Keratinocyte (primary cell): Measurements from ENCODE around the gene IL1RAPL2. TPM values are rescaled to one million over a fixed set of nuclear protein-coding genes. Genes with fewer than 3 reads are reported as not detected.
"Not testable (repeated sequence)": the region's sequence is repeated elsewhere in the genome, so short reads cannot be mapped to it uniquely, and the experiment has no call there.

ENCODE experiments used
- DNase-seq: peaks from one replicate; pipeline ENCODE4 v3.0.0-alpha.2; 2011; ENCODE audit warnings: low read depth, missing footprints, low spot score
- FAIRE-seq: peaks from 2 replicates; lab custom pipeline; 2011; peaks lifted over from hg19 to GRCh38; lab: Jason Lieb, UNC
- H2AFZ ChIP-seq: 2 replicates; pipeline ENCODE4 v1.6.0; 2012; ENCODE audit warnings: low read length, control low read depth, inconsistent platforms; ENCODE audit not compliant: control insufficient read depth
- H3K27ac ChIP-seq: 2 replicates; pipeline ENCODE4 v1.5.1; 2011; ENCODE audit warnings: low read length; ENCODE audit not compliant: control insufficient read depth, insufficient read depth
- H3K27me3 ChIP-seq: 3 replicates; pipeline ENCODE4 v1.6.0; 2011; ENCODE audit warnings: low read length; ENCODE audit not compliant: control insufficient read depth, insufficient read depth; ENCODE audit errors: extremely low read depth
- H3K36me3 ChIP-seq, 2 experiments: 2 replicates in 1 of 2; 3 replicates in 1 of 2; pipeline ENCODE4 v1.5.1; 2011; ENCODE audit warnings: low read length in 2 of 2, mild to moderate bottlenecking in 1 of 2; ENCODE audit not compliant: control insufficient read depth in 2 of 2, insufficient read depth in 2 of 2; ENCODE audit errors: extremely low read depth in 1 of 2
- H3K4me1 ChIP-seq: 3 replicates; pipeline ENCODE4 v1.5.1; 2011; ENCODE audit warnings: low read length; ENCODE audit not compliant: control insufficient read depth, insufficient read depth; ENCODE audit errors: extremely low read depth
- H3K4me2 ChIP-seq: 3 replicates; pipeline ENCODE4 v1.6.0; 2011; ENCODE audit warnings: low read depth, low read length; ENCODE audit not compliant: control insufficient read depth, insufficient read depth; ENCODE audit errors: extremely low read depth
- H3K4me3 ChIP-seq, 3 experiments: fragments of 200-600 bp in 1 of 3; sonication (generic) in 1 of 3; 2 replicates in 2 of 3; 3 replicates in 1 of 3; pipeline ENCODE4 v1.5.1; 2011 to 2016; ENCODE audit warnings: low read length in 3 of 3, mild to moderate bottlenecking in 3 of 3, control low read depth in 2 of 3, inconsistent platforms in 1 of 3, low read depth in 1 of 3, mixed read lengths in 1 of 3, mixed run types in 1 of 3, moderate library complexity in 1 of 3; ENCODE audit not compliant: control insufficient read depth in 2 of 3, insufficient read depth in 2 of 3; ENCODE audit errors: extremely low read depth in 1 of 3
- H3K79me2 ChIP-seq: 2 replicates; pipeline ENCODE4 v1.6.0; 2012; ENCODE audit warnings: low read length; ENCODE audit not compliant: control insufficient read depth, insufficient read depth
- H3K9ac ChIP-seq: 3 replicates; pipeline ENCODE4 v1.6.0; 2011; ENCODE audit warnings: low read length; ENCODE audit not compliant: control insufficient read depth, insufficient read depth; ENCODE audit errors: extremely low read depth
- H3K9me1 ChIP-seq: 3 replicates; pipeline ENCODE4 v1.6.0; 2011; ENCODE audit warnings: low read length; ENCODE audit not compliant: control insufficient read depth, insufficient read depth; ENCODE audit errors: extremely low read depth
- H3K9me3 ChIP-seq: 2 replicates; pipeline ENCODE4 v1.5.1; 2012; ENCODE audit warnings: low read depth, low read length; ENCODE audit not compliant: control insufficient read depth
- H4K20me1 ChIP-seq: 3 replicates; pipeline ENCODE4 v1.6.0; 2011; ENCODE audit warnings: low read length; ENCODE audit not compliant: control insufficient read depth, insufficient read depth; ENCODE audit errors: extremely low read depth
- CTCF ChIP-seq, 3 experiments: IDR thresholded peaks in 1 of 3; conservative IDR thresholded peaks in 1 of 3; optimal IDR thresholded peaks in 1 of 3; 2 replicates in 2 of 3; 3 replicates in 1 of 3; pipeline versions ENCODE3 to v1.5.1; 2011; ENCODE audit warnings: low read length in 3 of 3, mild to moderate bottlenecking in 3 of 3, moderate library complexity in 2 of 3, control low read depth in 1 of 3, inconsistent platforms in 1 of 3; ENCODE audit not compliant: insufficient read depth in 2 of 3; ENCODE audit errors: extremely low read depth in 1 of 3
- EZH2 ChIP-seq: IDR thresholded peaks from one replicate; pipeline ENCODE4 v1.6.1; 2012; ENCODE audit warnings: inconsistent platforms, mild to moderate bottlenecking, low read length, moderate library complexity
- dilution Hi-C: fragments of 300-500 bp; cut with MboI; formaldehyde crosslinking; loops from one replicate; pipeline ENCODE4 v1.7.0; 2020; ENCODE audit warnings: low sequenced_read_pairs; ENCODE audit not compliant: extremely low pct_ligation_motif_present
- polyA plus RNA-seq, 5 experiments: library from polyadenylated mRNA; depleted of rRNA in 3 of 5; stranded (reverse) in 3 of 5; stranded (forward) in 1 of 5; unstranded in 1 of 5; fragments of >200 nt; gene quantifications; 1 replicate in 1 of 5; 2 replicates in 3 of 5; 3 replicates in 1 of 5; pipeline versions ENCODE4 v1.2.1 to v1.2.3, GENCODE V29; 2011 to 2012; ENCODE audit warnings: missing spikeins in 2 of 5, low read depth in 1 of 5, low replicate concordance in 1 of 5

The IL1RAPL2 gene
- polyA plus RNA-seq, 1 donor (not counting 4 experiments of a cell fraction or from before 2014, with no cell fraction given), result 0.24 TPM

GRCh38 chrX:105109936-105110335, 543.9 kb downstream of the IL1RAPL2 start:
- TF ChIP-seq CTCF (optimal IDR thresholded peaks at IDR 0.05 in 1 of 3, IDR thresholded peaks at IDR 0.05 in 1 of 3, conservative IDR thresholded peaks at IDR 0.05 in 1 of 3; ENCODE audit: extremely low read depth in 1 of 3, insufficient read depth in 2 of 3, low read length in 3 of 3) (no peak), EZH2 (no peak)
- Histone ChIP-seq H3K9me3 (no peaks in the 10 kb centered on the region), H3K4me1 (no peaks in the 10 kb centered on the region), H3K36me3 (no peaks in the 10 kb centered on the region), H2AFZ (no peak overlapping the region), H3K4me2 (no peak overlapping the region), H3K79me2 (no peaks in the 10 kb centered on the region), H4K20me1 (no peaks in the 10 kb centered on the region), H3K27me3 (no peaks in the 10 kb centered on the region), H3K27ac (no peak overlapping the region), H3K9me1 (no peaks in the 10 kb centered on the region), H3K4me3 (no peak overlapping the region), H3K9ac (no peak overlapping the region)
- dilution Hi-C loops, result no loop called here
- FAIRE-seq, result no peak
- DNase-seq, result no peak

GRCh38 chrX:105114554-105115130, 548.6 kb downstream of the IL1RAPL2 start:
- Histone ChIP-seq H3K27me3 (no peaks in the 10 kb centered on the region), H3K27ac (no peak overlapping the region), H3K36me3 (no peaks in the 10 kb centered on the region), H3K9ac (no peak overlapping the region), H2AFZ (no peak overlapping the region), H3K9me3 (no peaks in the 10 kb centered on the region), H3K4me2 (no peak overlapping the region), H4K20me1 (no peaks in the 10 kb centered on the region), H3K4me3 (no peak overlapping the region), H3K4me1 (no peaks in the 10 kb centered on the region), H3K79me2 (no peaks in the 10 kb centered on the region), H3K9me1 (no peaks in the 10 kb centered on the region)
- TF ChIP-seq EZH2, result no peak
- no peak for TF ChIP-seq CTCF (optimal IDR thresholded peaks at IDR 0.05 in 1 of 3, IDR thresholded peaks at IDR 0.05 in 1 of 3, conservative IDR thresholded peaks at IDR 0.05 in 1 of 3; ENCODE audit: extremely low read depth in 1 of 3, insufficient read depth in 2 of 3, low read length in 3 of 3)
- no peak for DNase-seq
- dilution Hi-C loops, result no loop called here
- no peak for FAIRE-seq

GRCh38 chrX:105115596-105116320, 549.8 kb downstream of the IL1RAPL2 start:
- FAIRE-seq, H3K36me3 ChIP-seq, H3K79me2 ChIP-seq, H3K9me3 ChIP-seq, DNase-seq, H3K27ac ChIP-seq, H3K4me3 ChIP-seq, H2AFZ ChIP-seq, H3K4me1 ChIP-seq, H4K20me1 ChIP-seq, H3K27me3 ChIP-seq, H3K9me1 ChIP-seq, H3K9ac ChIP-seq, dilution Hi-C loops, H3K4me2 ChIP-seq: not testable (repeated sequence)
